Activated naive CD4-positive, alpha-beta T cell treated with anti-CD3 and anti-CD28 coated beads for 36 hours (primary cell): Measurements from ENCODE around the gene TAS2R10. TPM values are rescaled to one million over a fixed set of nuclear protein-coding genes. Genes with fewer than 3 reads are reported as not detected.

Experiments used
- total RNA-seq, 2 experiments: library from RNA; stranded (reverse); gene quantifications; one replicate each; pipeline ENCODE4 v1.2.3, GENCODE V29; 2021

Gene TAS2R10
- total RNA-seq, 2 experiments from 2014 or later = not detected

Other genes starting within 250 kb of the TAS2R10 start
- gene MAGOHB, start 212.7 kb downstream of the TAS2R10 start, total RNA-seq = 10 to 100 TPM; 58.8 to 61.1 TPM
- not detected for gene STYK1, start 152.3 kb downstream of the TAS2R10 start, total RNA-seq
- 100 to 1,000 TPM; 192 to 219 TPM for gene YBX3, start 103.0 kb downstream of the TAS2R10 start, total RNA-seq
- not detected for gene TAS2R7, start 23.7 kb downstream of the TAS2R10 start, total RNA-seq
- gene TAS2R8, start 19.1 kb downstream of the TAS2R10 start, total RNA-seq = not detected
- not detected for gene TAS2R9, start 16.2 kb downstream of the TAS2R10 start, total RNA-seq
- gene PRR4, start 23.1 kb upstream of the TAS2R10 start, total RNA-seq = not detected
- 1 to 10 TPM; 4.8 to 7.4 TPM for gene PRH1, start 57.9 kb upstream of the TAS2R10 start, total RNA-seq
- under 1 TPM in 1 of 2 experiments, not detected in 1; 0.17 TPM for gene TAS2R13, start 83.2 kb upstream of the TAS2R10 start, total RNA-seq
- gene PRH2, start 102.9 kb upstream of the TAS2R10 start, total RNA-seq = not detected
- under 1 TPM; 0.36 to 0.49 TPM for gene TAS2R14, start 112.9 kb upstream of the TAS2R10 start, total RNA-seq
- gene TAS2R50, start 160.6 kb upstream of the TAS2R10 start, total RNA-seq = under 1 TPM in 1 of 2 experiments, not detected in 1; 0.36 TPM
- gene TAS2R20, start 171.9 kb upstream of the TAS2R10 start, total RNA-seq = under 1 TPM; 0.54 to 0.60 TPM
- under 1 TPM; 0.77 to 0.98 TPM for gene TAS2R19, start 196.3 kb upstream of the TAS2R10 start, total RNA-seq
- gene TAS2R31, start 205.0 kb upstream of the TAS2R10 start, total RNA-seq = 1 to 10 TPM; 1.1 to 1.4 TPM
- under 1 TPM; 0.27 to 0.31 TPM for gene TAS2R46, start 235.9 kb upstream of the TAS2R10 start, total RNA-seq